Measurements from ENCODE around the gene FNBP1L. TPM values are rescaled to one million over a fixed set of nuclear protein-coding genes. Genes with fewer than 3 reads are reported as not detected.

The FNBP1L gene
- total RNA-seq, 1 donor from 2014 or later = 162 TPM

GRCh38 chr1:93448292-93448982, 519 bp downstream of the FNBP1L start:
- Histone ChIP-seq H3K9ac (peak overlapping the region; percentile 94), H3K27me3 (no peaks in the 10 kb centered on the region), H3K36me3 (no peaks in the 10 kb centered on the region), H4K20me1 (ENCODE audit: low read depth) (peaks cover 45% of the 10 kb centered on the region), H3K4me2 (peak overlapping the region; percentile 94), H3F3A (ENCODE audit: low read depth) (peaks cover 20% of the 10 kb centered on the region), H3K27ac (peak overlapping the region; percentile 96), H3K79me2 (ENCODE audit: low read depth) (peaks cover 56% of the 10 kb centered on the region), H3K9me3 (ENCODE audit: low read depth) (no peaks in the 10 kb centered on the region), H2AFZ (replicated peaks) (peak overlapping the region; percentile 79), H3K4me1 (peaks cover 27% of the 10 kb centered on the region), H3K4me3 (peak overlapping the region; percentile 96)
- Mint-ChIP-seq H3K36me3 (peaks cover 23% of the 10 kb centered on the region), H3K4me1 (peaks cover 16% of the 10 kb centered on the region), H3K27ac (peak overlapping the region; percentile 98), H3K4me3 (peak overlapping the region; percentile 98), H3K9me3 (peaks cover 12% of the 10 kb centered on the region), H3K27me3 (ENCODE audit: insufficient read depth, low read depth) (peaks cover 7% of the 10 kb centered on the region)
- peak; percentile 90 for DNase-seq (ENCODE audit: low spot score)
- TF ChIP-seq EZH2 (IDR thresholded peaks at IDR 0.05) (no peak), EZH2phosphoT487 (IDR thresholded peaks at IDR 0.05) (no peak), CTCF (IDR thresholded peaks at IDR 0.05) (no peak)

GRCh38 chr1:93448983-93449804, 1.3 kb downstream of the FNBP1L start:
- H3K27me3 Mint-ChIP-seq (ENCODE audit: insufficient read depth, low read depth) = peaks cover 7% of the 10 kb centered on the region
- Histone ChIP-seq H2AFZ (replicated peaks) (peak overlapping the region; percentile 79), H3K36me3 (no peaks in the 10 kb centered on the region), H3K27ac (peak overlapping the region; percentile 96), H3K4me2 (peak overlapping the region; percentile 94), H3K9ac (peak overlapping the region; percentile 94), H3K79me2 (ENCODE audit: low read depth) (peaks cover 63% of the 10 kb centered on the region), H3K9me3 (ENCODE audit: low read depth) (no peaks in the 10 kb centered on the region), H3K27me3 (no peaks in the 10 kb centered on the region), H4K20me1 (ENCODE audit: low read depth) (peaks cover 53% of the 10 kb centered on the region), H3K4me1 (peaks cover 27% of the 10 kb centered on the region), H3K4me3 (peak overlapping the region; percentile 96), H3F3A (ENCODE audit: low read depth) (peaks cover 17% of the 10 kb centered on the region)
- H3K4me1 Mint-ChIP-seq = peaks cover 16% of the 10 kb centered on the region
- TF ChIP-seq CTCF (IDR thresholded peaks at IDR 0.05) (peak; percentile 28), EZH2phosphoT487 (IDR thresholded peaks at IDR 0.05) (no peak)
- H3K27ac Mint-ChIP-seq = peak overlapping the region; percentile 98
- peak; percentile 60 for DNase-seq (ENCODE audit: low spot score)
- peaks cover 13% of the 10 kb centered on the region for H3K9me3 Mint-ChIP-seq
- peaks cover 28% of the 10 kb centered on the region for H3K36me3 Mint-ChIP-seq
- H3K4me3 Mint-ChIP-seq = peak overlapping the region; percentile 98

- Mint-ChIP-seq H3K27me3 (ENCODE audit: insufficient read depth, low read depth) (peaks cover 7% of the 10 kb centered on the region), H3K4me3 (peak overlapping the region; percentile 76), H3K27ac (no peak overlapping the region), H3K9me3 (peaks cover 18% of the 10 kb centered on the region), H3K4me1 (peaks cover 16% of the 10 kb centered on the region), H3K36me3 (peaks cover 32% of the 10 kb centered on the region)
- no peak for DNase-seq (ENCODE audit: low spot score)
- Histone ChIP-seq H3K4me2 (peak overlapping the region; percentile 94), H4K20me1 (ENCODE audit: low read depth) (peaks cover 64% of the 10 kb centered on the region), H3K36me3 (no peaks in the 10 kb centered on the region), H3F3A (ENCODE audit: low read depth) (peaks cover 17% of the 10 kb centered on the region), H3K9me3 (ENCODE audit: low read depth) (no peaks in the 10 kb centered on the region), H3K27me3 (no peaks in the 10 kb centered on the region), H3K27ac (no peak overlapping the region), H2AFZ (replicated peaks) (no peak overlapping the region), H3K4me1 (peaks cover 27% of the 10 kb centered on the region), H3K9ac (peak overlapping the region; percentile 3), H3K79me2 (ENCODE audit: low read depth) (peaks cover 74% of the 10 kb centered on the region), H3K4me3 (peak overlapping the region; percentile 96)
- TF ChIP-seq EZH2 (IDR thresholded peaks at IDR 0.05) (no peak), CTCF (IDR thresholded peaks at IDR 0.05) (no peak), EZH2phosphoT487 (IDR thresholded peaks at IDR 0.05) (no peak)
Observed at GRCh38 chr1:93450321-93450720, 2.4 kb downstream of the FNBP1L start.

All from neural progenitor cell (in vitro differentiated cells).